ENCODE data around the gene CT45A8. TPM values are rescaled to one million over a fixed set of nuclear protein-coding genes. Genes with fewer than 3 reads are reported as not detected.

Gene CT45A8
- total and polyA plus RNA-seq, 5 donors, result not detected

Other genes with a start within 250 kb of the CT45A8 start
- not detected for gene CT45A1, start 140.9 kb downstream of the CT45A8 start, total RNA-seq
- gene CT45A1, start 140.9 kb downstream of the CT45A8 start, polyA plus RNA-seq, result not detected
- gene CT45A3, start 86.3 kb downstream of the CT45A8 start, total RNA-seq, result not detected
- gene CT45A3, start 86.3 kb downstream of the CT45A8 start, polyA plus RNA-seq, result not detected
- not detected for gene CT45A5, start 69.0 kb downstream of the CT45A8 start, total RNA-seq
- not detected for gene CT45A5, start 69.0 kb downstream of the CT45A8 start, polyA plus RNA-seq
- not detected for gene CT45A6, start 51.8 kb downstream of the CT45A8 start, total RNA-seq
- gene CT45A6, start 51.8 kb downstream of the CT45A8 start, polyA plus RNA-seq, result not detected
- not detected for gene CT45A2, start 34.5 kb downstream of the CT45A8 start, total RNA-seq
- gene CT45A2, start 34.5 kb downstream of the CT45A8 start, polyA plus RNA-seq, result not detected
- not detected for gene CT45A7, start 17.3 kb downstream of the CT45A8 start, total RNA-seq
- gene CT45A7, start 17.3 kb downstream of the CT45A8 start, polyA plus RNA-seq, result not detected
- gene CT45A9, start 17.3 kb upstream of the CT45A8 start, total RNA-seq, result not detected
- not detected for gene CT45A9, start 17.3 kb upstream of the CT45A8 start, polyA plus RNA-seq
- not detected for gene CT45A10, start 38.9 kb upstream of the CT45A8 start, total RNA-seq
- gene CT45A10, start 38.9 kb upstream of the CT45A8 start, polyA plus RNA-seq, result not detected
- not detected for gene SAGE1, start 39.2 kb upstream of the CT45A8 start, total RNA-seq
- gene SAGE1, start 39.2 kb upstream of the CT45A8 start, polyA plus RNA-seq, result not detected
- 10 to 100 TPM; 26.2 to 29.5 (median 26.5) TPM for gene MMGT1, start 119.5 kb upstream of the CT45A8 start, total RNA-seq
- gene MMGT1, start 119.5 kb upstream of the CT45A8 start, polyA plus RNA-seq, result 7.0 TPM
- 10 to 100 TPM; 16.8 to 19.8 (median 18.6) TPM for gene SLC9A6, start 130.9 kb upstream of the CT45A8 start, total RNA-seq
- gene SLC9A6, start 130.9 kb upstream of the CT45A8 start, polyA plus RNA-seq, result 16.0 TPM